OCI-LY1 (cell line): ENCODE results near the gene HSPA12A.

Experiments used
- CTCF ChIP-seq: fragments of 200-600 bp; sonication (generic), shearing (Covaris generic); IDR thresholded peaks from 2 replicates; pipeline ENCODE4 v1.5.1; 2017; ENCODE audit warnings: mild to moderate bottlenecking, antibody characterized with exemption, low read length, moderate library complexity, mixed read lengths
- EZH2 ChIP-seq: fragments of 200-600 bp; sonication (generic), shearing (Covaris generic); IDR thresholded peaks from 2 replicates; pipeline ENCODE4 v1.8.0; 2017; ENCODE audit warnings: borderline replicate concordance, mixed run types, mild to moderate bottlenecking, antibody characterized with exemption, low read length, moderate library complexity, mixed read lengths

- TF ChIP-seq CTCF (no peak), EZH2 (no peak)
Observed at GRCh38 chr10:116673866-116674265, 68.5 kb downstream of the HSPA12A start.
